B cell (primary cell): ENCODE data around the gene DNMBP. TPM values are rescaled to one million over a fixed set of nuclear protein-coding genes. Genes with fewer than 3 reads are reported as not detected.
"Not testable (repeated sequence)": the region's sequence is repeated elsewhere in the genome, so short reads cannot be mapped to it uniquely, and the experiment has no call there.

Experiments
- ATAC-seq: fragments of 200-7000 bp; cut with Tn5 transposase; one replicate; pipeline ENCODE4 v1.10.0; 2021; ENCODE audit warnings: low read depth, mild to moderate bottlenecking, moderate number of reproducible peaks, moderate library complexity
- CTCF ChIA-PET: fragments of 350-600 bp; sonication (Branson Sonifier 250); formaldehyde crosslinking; loops from one replicate; lab custom pipeline; 2021; ENCODE audit warnings: antibody characterized with exemption, inconsistent platforms; lab: Charles Lee
- POLR2A ChIA-PET: fragments of 350-600 bp; sonication (Branson Sonifier 250); formaldehyde crosslinking; loops from one replicate; lab custom pipeline; 2021; ENCODE audit warnings: antibody characterized with exemption; lab: Charles Lee
- DNase-seq: peaks from one replicate; pipeline ENCODE4 v3.0.0; 2013
- H2AFZ ChIP-seq: 2 replicates; pipeline ENCODE4 v1.6.1; 2012; ENCODE audit warnings: mild to moderate bottlenecking, low read depth, low read length; ENCODE audit not compliant: insufficient read depth, poor library complexity, severe bottlenecking
- H3K27ac ChIP-seq, 2 donors: 1 replicate in 1 of 2; 2 replicates in 1 of 2; pipeline ENCODE4 v1.5.1; 2012 to 2013; ENCODE audit warnings: low read length in 2 of 2, mild to moderate bottlenecking in 2 of 2, moderate library complexity in 1 of 2
- H3K27me3 ChIP-seq, 4 experiments: fragments of 200-600 bp in 1 of 4; sonication (generic) in 1 of 4; replicated peaks in 1 of 4; 1 replicate in 2 of 4; 2 replicates in 2 of 4; pipeline versions ENCODE4 v1.6.1 to v1.7.0; 2013 to 2016; ENCODE audit warnings: low read length in 3 of 4, mild to moderate bottlenecking in 2 of 4, mixed read lengths in 1 of 4, moderate library complexity in 1 of 4; ENCODE audit not compliant: insufficient read depth in 4 of 4, control insufficient read depth in 3 of 4; ENCODE audit errors: control extremely low read depth in 1 of 4
- H3K36me3 ChIP-seq, 2 experiments: replicated peaks in 1 of 2; 1 replicate in 1 of 2; 2 replicates in 1 of 2; pipeline versions ENCODE4 v1.6.1 to v1.7.1; 2013; ENCODE audit warnings: low read length in 1 of 2; ENCODE audit not compliant: insufficient read depth in 2 of 2, control insufficient read depth in 1 of 2; ENCODE audit errors: control extremely low read depth in 1 of 2, extremely low read depth in 1 of 2
- H3K4me1 ChIP-seq, 2 donors: fragments of 200-600 bp in 1 of 2; sonication (generic) in 1 of 2; 1 replicate in 1 of 2; 2 replicates in 1 of 2; pipeline versions ENCODE4 v1.5.1 to v1.6.1; 2013 to 2017; ENCODE audit warnings: low read length in 2 of 2; ENCODE audit not compliant: control insufficient read depth in 2 of 2, insufficient read depth in 2 of 2
- H3K4me2 ChIP-seq: replicated peaks from 2 replicates; pipeline ENCODE3; 2012; ENCODE audit warnings: mild to moderate bottlenecking, low read depth, low read length; ENCODE audit not compliant: poor library complexity, severe bottlenecking
- H3K4me3 ChIP-seq, 5 experiments: fragments of 200-600 bp in 1 of 5; sonication (generic) in 1 of 5; 1 replicate in 3 of 5; 2 replicates in 2 of 5; pipeline versions ENCODE4 v1.5.1 to v1.7.0; 2011 to 2016; ENCODE audit warnings: low read length in 4 of 5, mild to moderate bottlenecking in 4 of 5, low read depth in 2 of 5, control low read depth in 1 of 5, moderate library complexity in 1 of 5; ENCODE audit not compliant: insufficient read depth in 1 of 5; ENCODE audit errors: control extremely low read depth in 1 of 5, extremely low read depth in 1 of 5
- H3K79me2 ChIP-seq: fragments of 200-600 bp; sonication (generic); one replicate; pipeline ENCODE4 v1.6.0; 2016; ENCODE audit warnings: low read length; ENCODE audit not compliant: control insufficient read depth, insufficient read depth
- H3K9ac ChIP-seq: fragments of 200-600 bp; sonication (generic); 2 replicates; pipeline ENCODE4 v1.6.1; 2017; ENCODE audit warnings: mild to moderate bottlenecking, low read length, moderate library complexity
- H3K9me3 ChIP-seq, 3 donors: one replicate each; pipeline versions ENCODE4 v1.6.1 to v1.7.1; 2013; ENCODE audit warnings: low read length in 2 of 3; ENCODE audit not compliant: control insufficient read depth in 2 of 3, insufficient read depth in 1 of 3; ENCODE audit errors: control extremely low read depth in 1 of 3
- H4K20me1 ChIP-seq: 2 replicates; pipeline ENCODE4 v1.6.0; 2012; ENCODE audit warnings: mild to moderate bottlenecking, low read length; ENCODE audit not compliant: insufficient read depth, control insufficient read depth, poor library complexity, severe bottlenecking
- H3K27ac Mint-ChIP-seq: one replicate; pipeline ENCODE4 v1.8.0; 2021; ENCODE audit warnings: mixed read lengths
- H3K27me3 Mint-ChIP-seq: one replicate; pipeline ENCODE4 v1.8.0; 2021; ENCODE audit warnings: mixed read lengths
- H3K4me1 Mint-ChIP-seq: one replicate; pipeline ENCODE4 v1.8.0; 2021; ENCODE audit warnings: mixed read lengths
- H3K4me3 Mint-ChIP-seq: one replicate; pipeline ENCODE4 v1.8.0; 2021; ENCODE audit warnings: mixed read lengths
- H3K9me3 Mint-ChIP-seq: one replicate; pipeline ENCODE4 v1.8.0; 2022; ENCODE audit warnings: mixed read lengths; ENCODE audit not compliant: insufficient read depth
- EZH2 ChIP-seq: IDR thresholded peaks from 2 replicates; pipeline ENCODE4 v1.6.1; 2012; ENCODE audit warnings: borderline replicate concordance, low read depth, mild to moderate bottlenecking, moderate library complexity, low read length; ENCODE audit not compliant: insufficient read depth, poor library complexity, severe bottlenecking
- WGBS: methylation state at CpG from one replicate; pipeline ENCODE4 v1.1.5; 2013; ENCODE audit warnings: missing lambda C conversion rate; ENCODE audit not compliant: insufficient coverage; 5-methylcytosine and 5-hydroxymethylcytosine counted together
- intact Hi-C: fragments of 100-400 bp; cut with micrococcal nuclease; formaldehyde crosslinking; loops from one replicate; pipeline ENCODE4 v1.10.0; 2022
- polyA plus RNA-seq: library from polyadenylated mRNA; depleted of rRNA; stranded (reverse); fragments of >200 nt; gene quantifications from 2 replicates; pipeline ENCODE4 v1.2.3, GENCODE V29; 2012
- total RNA-seq, 2 donors: library from RNA; stranded (reverse); fragments of 120-200 nt in 1 of 2; gene quantifications; 1 replicate in 1 of 2; 2 replicates in 1 of 2; pipeline versions ENCODE4 v1.2.3 to v1.2.4, GENCODE V29; 2013 to 2022
- TF ChIP-seq, protein P1 (sequence below): fragments of 200-600 bp; IDR thresholded peaks from one replicate; pipeline ENCODE4 v1.8.0; 2022; ENCODE audit warnings: antibody characterized with exemption, mild to moderate bottlenecking

Gene DNMBP
- total and polyA plus RNA-seq, 2 donors (not counting 1 experiment from before 2014, with no cell fraction given) = 12.8 to 22.6 TPM

DNA sequence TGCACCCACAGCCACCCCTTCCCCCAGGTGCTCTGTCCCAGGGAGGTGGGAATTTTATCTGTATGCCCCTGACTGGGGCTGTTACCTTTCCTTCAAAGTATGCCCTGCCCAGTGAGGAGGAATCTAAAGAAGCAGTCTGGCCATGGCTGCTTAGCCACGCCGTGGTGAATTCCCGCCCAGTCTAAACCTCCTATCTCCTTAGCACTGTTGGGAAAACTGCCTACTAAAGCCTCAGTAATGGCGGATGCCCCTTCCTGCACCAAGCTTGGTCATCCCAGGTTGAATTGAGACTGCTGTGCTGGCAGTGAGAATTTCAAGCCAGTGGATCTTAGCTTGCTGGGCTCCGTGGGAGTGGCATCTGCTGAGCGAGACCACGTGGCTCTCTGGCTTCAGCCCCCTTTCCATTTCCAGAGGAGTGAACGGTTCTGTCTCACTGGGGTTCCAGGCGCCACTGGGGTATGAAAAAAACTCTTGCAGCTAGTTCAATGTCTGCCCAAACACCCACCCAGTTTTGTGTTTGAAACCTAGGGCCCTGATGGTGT, 140.1 kb downstream of the DNMBP start:
- no peaks in the 10 kb centered on the region for H3K79me2 ChIP-seq
- H3K4me2 ChIP-seq = no peak overlapping the region
- DNase-seq (no peak), ATAC-seq (no peak)
- no peak overlapping the region for H2AFZ ChIP-seq
- CTCF ChIA-PET = interaction anchor here (0.5 to 1.0 kb wide), 2 partner anchors 11 to 111 kb away, joined by 3 to 4 read pairs; no protein-coding TSS in a partner anchor
- H3K27me3 Mint-ChIP-seq = peaks cover 40% of the 10 kb centered on the region
- H3K27ac ChIP-seq = no peak overlapping the region
- H3K4me1 Mint-ChIP-seq = no peaks in the 10 kb centered on the region
- H3K4me3 ChIP-seq = no peak overlapping the region
- no peaks in the 10 kb centered on the region for H3K4me1 ChIP-seq
- H3K27me3 ChIP-seq = peaks cover 0 to 21% (median 4%) of the 10 kb centered on the region in 4 experiments
- no peak overlapping the region for H3K4me3 Mint-ChIP-seq
- WGBS = 69% methylated on average over 5 of the region's 9 CpGs
- H3K36me3 ChIP-seq = no peaks in the 10 kb centered on the region
- intact Hi-C loops = no loop called here
- peaks cover 0 to 4% (median 0%) of the 10 kb centered on the region in 3 donors for H3K9me3 ChIP-seq
- H3K27ac Mint-ChIP-seq = no peak overlapping the region
- POLR2A ChIA-PET = no interaction called here
- H4K20me1 ChIP-seq = no peaks in the 10 kb centered on the region
- H3K9me3 Mint-ChIP-seq = no peaks in the 10 kb centered on the region
- no peak overlapping the region for H3K9ac ChIP-seq
- TF ChIP-seq, protein P1, sequence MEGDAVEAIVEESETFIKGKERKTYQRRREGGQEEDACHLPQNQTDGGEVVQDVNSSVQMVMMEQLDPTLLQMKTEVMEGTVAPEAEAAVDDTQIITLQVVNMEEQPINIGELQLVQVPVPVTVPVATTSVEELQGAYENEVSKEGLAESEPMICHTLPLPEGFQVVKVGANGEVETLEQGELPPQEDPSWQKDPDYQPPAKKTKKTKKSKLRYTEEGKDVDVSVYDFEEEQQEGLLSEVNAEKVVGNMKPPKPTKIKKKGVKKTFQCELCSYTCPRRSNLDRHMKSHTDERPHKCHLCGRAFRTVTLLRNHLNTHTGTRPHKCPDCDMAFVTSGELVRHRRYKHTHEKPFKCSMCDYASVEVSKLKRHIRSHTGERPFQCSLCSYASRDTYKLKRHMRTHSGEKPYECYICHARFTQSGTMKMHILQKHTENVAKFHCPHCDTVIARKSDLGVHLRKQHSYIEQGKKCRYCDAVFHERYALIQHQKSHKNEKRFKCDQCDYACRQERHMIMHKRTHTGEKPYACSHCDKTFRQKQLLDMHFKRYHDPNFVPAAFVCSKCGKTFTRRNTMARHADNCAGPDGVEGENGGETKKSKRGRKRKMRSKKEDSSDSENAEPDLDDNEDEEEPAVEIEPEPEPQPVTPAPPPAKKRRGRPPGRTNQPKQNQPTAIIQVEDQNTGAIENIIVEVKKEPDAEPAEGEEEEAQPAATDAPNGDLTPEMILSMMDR = no peak
- no peak for TF ChIP-seq EZH2

DNA sequence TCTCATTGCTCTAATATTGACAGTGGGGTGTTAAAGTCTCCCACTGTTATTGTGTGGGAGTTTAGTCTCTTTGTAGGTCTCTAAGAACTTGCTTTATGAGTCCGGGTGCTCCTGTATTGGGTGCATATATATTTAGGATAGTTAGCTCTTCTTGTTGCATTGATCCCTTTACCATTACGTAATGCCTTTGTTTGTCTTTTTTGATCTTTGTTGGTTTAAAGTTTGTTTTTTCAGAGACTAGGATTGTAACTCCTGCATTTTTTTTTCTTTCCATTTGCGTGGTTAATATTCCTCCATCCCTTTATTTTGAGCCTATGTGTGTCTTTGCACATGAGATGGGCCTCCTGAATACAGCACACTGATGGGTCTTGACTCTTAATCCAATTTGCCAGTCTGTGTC, 142.5 kb downstream of the DNMBP start:
- H3K4me3 Mint-ChIP-seq, H2AFZ ChIP-seq, H3K9me3 ChIP-seq, H3K9me3 Mint-ChIP-seq, H3K36me3 ChIP-seq, H3K9ac ChIP-seq, H3K79me2 ChIP-seq, POLR2A ChIA-PET, H3K27ac ChIP-seq, H3K4me2 ChIP-seq, ATAC-seq, H3K4me1 ChIP-seq, H3K27ac Mint-ChIP-seq, H3K4me3 ChIP-seq, H3K4me1 Mint-ChIP-seq, intact Hi-C loops, CTCF ChIA-PET, DNase-seq, H4K20me1 ChIP-seq: not testable (repeated sequence)
- peaks cover 50% of the 10 kb centered on the region for H3K27me3 Mint-ChIP-seq
- WGBS = no CpG with 5 or more reads among the region's 3 CpGs
- H3K27me3 ChIP-seq = peaks cover 0 to 21% (median 4%) of the 10 kb centered on the region in 4 experiments

DNA sequence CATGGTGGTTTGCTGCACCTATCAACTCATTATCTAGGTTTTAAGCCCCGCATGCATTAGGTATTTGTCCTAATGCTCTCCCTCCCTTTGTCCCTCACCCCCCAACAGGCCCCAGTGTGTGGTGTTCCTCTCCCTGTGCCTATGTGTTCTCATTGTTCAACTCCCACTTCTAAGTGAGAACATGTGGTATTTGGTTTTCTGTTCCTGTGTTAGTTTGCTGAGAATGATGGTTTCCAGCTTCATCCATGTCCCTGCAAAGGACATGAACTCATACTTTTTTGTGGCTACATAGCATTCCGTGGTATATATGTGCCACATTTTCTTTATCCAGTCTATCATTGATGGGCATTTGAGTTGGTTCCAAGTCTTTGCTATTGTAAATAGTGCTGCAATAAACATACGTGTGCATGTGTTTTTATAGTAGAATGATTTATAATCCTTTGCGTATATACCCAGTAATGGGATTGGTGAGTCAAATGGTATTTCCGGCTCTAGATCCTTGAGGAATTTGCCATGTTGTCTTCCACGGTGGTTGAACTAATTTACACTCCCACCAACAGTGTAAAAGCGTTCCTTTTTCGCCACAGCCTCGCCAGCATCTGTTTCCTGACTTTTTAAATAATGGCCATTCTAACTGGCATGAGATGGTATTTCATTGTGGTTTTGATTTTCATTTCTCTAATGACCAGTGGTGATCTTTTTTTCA, 146.1 kb downstream of the DNMBP start:
- H3K27me3 ChIP-seq, H3K9me3 Mint-ChIP-seq, H3K9me3 ChIP-seq, H3K36me3 ChIP-seq, DNase-seq, POLR2A ChIA-PET, H3K4me3 ChIP-seq, H4K20me1 ChIP-seq, ATAC-seq, H3K27ac Mint-ChIP-seq, H3K9ac ChIP-seq, H3K4me1 ChIP-seq, H3K4me1 Mint-ChIP-seq, H3K4me3 Mint-ChIP-seq, H3K4me2 ChIP-seq, CTCF ChIA-PET, H3K79me2 ChIP-seq, intact Hi-C loops, H3K27ac ChIP-seq, H2AFZ ChIP-seq: not testable (repeated sequence)
- 80% methylated on average over 1 of the region's 9 CpGs for whole genome bisulfite sequencing
- peaks cover 41% of the 10 kb centered on the region for H3K27me3 Mint-ChIP-seq
